HCT116 (cell line): ENCODE measurements around the gene DICER1.

Experiments used
- EZH2 ChIP-seq: fragments of 200-600 bp; sonication (generic); IDR thresholded peaks from 2 replicates; pipeline ENCODE4 v1.6.1; 2017; ENCODE audit warnings: antibody characterized with exemption, mixed run types
- POLR2A ChIP-seq: IDR thresholded peaks from 2 replicates; pipeline ENCODE4 v1.7.0; 2011; ENCODE audit warnings: borderline replicate concordance; ENCODE audit not compliant: insufficient read depth, insufficient read length; ENCODE audit errors: extremely low read depth
- RAD21 ChIP-seq: IDR thresholded peaks from 2 replicates; pipeline ENCODE4 v1.6.1; 2012; ENCODE audit warnings: low read depth, mild to moderate bottlenecking
- TF ChIP-seq, protein P1 (sequence below), 3 experiments: fragments of 200-600 bp in 1 of 3; sonication (generic) in 1 of 3; IDR thresholded peaks in 2 of 3; conservative IDR thresholded peaks in 1 of 3; 2 replicates each; pipeline ENCODE4 v1.5.1; 2012 to 2017; ENCODE audit warnings: low read depth in 2 of 3, low read length in 2 of 3, antibody characterized with exemption in 1 of 3, borderline replicate concordance in 1 of 3, control low read depth in 1 of 3, mild to moderate bottlenecking in 1 of 3, mixed read lengths in 1 of 3, mixed run types in 1 of 3, moderate library complexity in 1 of 3; ENCODE audit not compliant: insufficient read depth in 1 of 3
- TF ChIP-seq, protein P2 (sequence below): IDR thresholded peaks from 2 replicates; pipeline ENCODE4 v1.6.1; 2012

DNA sequence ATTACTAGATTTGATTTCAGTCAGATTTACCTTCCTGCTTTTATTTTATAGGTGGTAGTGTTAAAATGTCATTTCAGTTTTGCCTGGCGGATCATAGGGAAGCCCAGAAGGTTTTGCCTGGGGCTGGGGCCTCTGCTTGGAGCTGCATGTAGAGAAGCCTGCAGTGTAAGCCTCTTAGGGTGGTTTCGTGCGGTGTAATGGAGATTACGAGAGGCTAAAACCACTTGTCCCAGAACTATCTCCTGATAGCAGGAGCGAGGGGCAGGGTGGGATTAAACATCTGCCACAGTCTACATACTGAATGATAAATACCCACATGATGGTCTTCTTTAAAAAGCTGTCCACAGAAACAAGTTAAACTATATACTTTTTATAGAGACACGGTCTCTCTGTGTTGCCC lies 35.0 kb upstream of the DICER1 start:
- no peak for TF ChIP-seq RAD21
- TF ChIP-seq, protein P1, sequence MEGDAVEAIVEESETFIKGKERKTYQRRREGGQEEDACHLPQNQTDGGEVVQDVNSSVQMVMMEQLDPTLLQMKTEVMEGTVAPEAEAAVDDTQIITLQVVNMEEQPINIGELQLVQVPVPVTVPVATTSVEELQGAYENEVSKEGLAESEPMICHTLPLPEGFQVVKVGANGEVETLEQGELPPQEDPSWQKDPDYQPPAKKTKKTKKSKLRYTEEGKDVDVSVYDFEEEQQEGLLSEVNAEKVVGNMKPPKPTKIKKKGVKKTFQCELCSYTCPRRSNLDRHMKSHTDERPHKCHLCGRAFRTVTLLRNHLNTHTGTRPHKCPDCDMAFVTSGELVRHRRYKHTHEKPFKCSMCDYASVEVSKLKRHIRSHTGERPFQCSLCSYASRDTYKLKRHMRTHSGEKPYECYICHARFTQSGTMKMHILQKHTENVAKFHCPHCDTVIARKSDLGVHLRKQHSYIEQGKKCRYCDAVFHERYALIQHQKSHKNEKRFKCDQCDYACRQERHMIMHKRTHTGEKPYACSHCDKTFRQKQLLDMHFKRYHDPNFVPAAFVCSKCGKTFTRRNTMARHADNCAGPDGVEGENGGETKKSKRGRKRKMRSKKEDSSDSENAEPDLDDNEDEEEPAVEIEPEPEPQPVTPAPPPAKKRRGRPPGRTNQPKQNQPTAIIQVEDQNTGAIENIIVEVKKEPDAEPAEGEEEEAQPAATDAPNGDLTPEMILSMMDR (IDR thresholded peaks at IDR 0.05 in 2 of 3, conservative IDR thresholded peaks at IDR 0.05 in 1 of 3; ENCODE audit: borderline replicate concordance in 1 of 3, insufficient read depth in 1 of 3, low read depth in 2 of 3, low read length in 2 of 3), result no peak
- no peak for TF ChIP-seq POLR2A
- no peak for TF ChIP-seq EZH2
- TF ChIP-seq, protein P2, sequence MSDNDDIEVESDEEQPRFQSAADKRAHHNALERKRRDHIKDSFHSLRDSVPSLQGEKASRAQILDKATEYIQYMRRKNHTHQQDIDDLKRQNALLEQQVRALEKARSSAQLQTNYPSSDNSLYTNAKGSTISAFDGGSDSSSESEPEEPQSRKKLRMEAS, result no peak
